HUES64 (cell line): ENCODE measurements around the gene MYO1D.

Experiments used
- H3K27ac ChIP-seq: 2 replicates; pipeline ENCODE4 v1.7.0; 2013; ENCODE audit warnings: low read depth, low read length, inconsistent platforms
- H3K27me3 ChIP-seq: 2 replicates; pipeline ENCODE4 v1.6.1; 2013; ENCODE audit warnings: mild to moderate bottlenecking, low read length; ENCODE audit not compliant: insufficient read depth
- H3K36me3 ChIP-seq: 2 replicates; pipeline ENCODE4 v1.6.1; 2013; ENCODE audit warnings: mild to moderate bottlenecking, low read length; ENCODE audit not compliant: insufficient read depth
- H3K4me1 ChIP-seq: 2 replicates; pipeline ENCODE4 v1.6.1; 2013; ENCODE audit warnings: mild to moderate bottlenecking, low read length, moderate library complexity; ENCODE audit not compliant: insufficient read depth
- H3K4me3 ChIP-seq: 2 replicates; pipeline ENCODE4 v1.5.1; 2013; ENCODE audit warnings: mild to moderate bottlenecking, low read length, moderate library complexity
- H3K9ac ChIP-seq: 2 replicates; pipeline ENCODE4 v1.6.1; 2013; ENCODE audit warnings: mild to moderate bottlenecking, low read depth, low read length
- H3K9me3 ChIP-seq: 2 replicates; pipeline ENCODE4 v1.6.1; 2013; ENCODE audit warnings: low read depth, low read length; ENCODE audit not compliant: insufficient read depth
- WGBS: fragments of 150-250, 120-280 bp; methylation state at CpG from one replicate; pipeline ENCODE4 v1.1.7; 2013; ENCODE audit warnings: missing lambda C conversion rate; 5-methylcytosine and 5-hydroxymethylcytosine counted together

The MYO1D gene

GRCh38 chr17:32854832-32855389, 22.0 kb downstream of the MYO1D start:
- Histone ChIP-seq H3K27ac (no peak overlapping the region), H3K9ac (no peak overlapping the region)
- 86% methylated on average over 5 of the region's 5 CpGs for WGBS

GRCh38 chr17:32854207-32854606, 22.7 kb downstream of the MYO1D start:
- Histone ChIP-seq H3K9ac (no peak overlapping the region), H3K9me3 (no peaks in the 10 kb centered on the region), H3K27me3 (no peaks in the 10 kb centered on the region), H3K4me1 (peaks cover 15% of the 10 kb centered on the region), H3K27ac (peak overlapping the region; percentile 52; the same call in 1 of the 2 replicates), H3K36me3 (no peaks in the 10 kb centered on the region), H3K4me3 (no peak overlapping the region)
- WGBS: 83% methylated on average over 1 of the region's 1 CpG

More at GRCh38 chr17:32854832-32855389, 22.0 kb downstream of the MYO1D start:
- Histone ChIP-seq H3K36me3 (no peaks in the 10 kb centered on the region), H3K4me1 (peaks cover 15% of the 10 kb centered on the region), H3K9me3 (no peaks in the 10 kb centered on the region), H3K27me3 (no peaks in the 10 kb centered on the region), H3K4me3 (no peak overlapping the region)

- H3K9me3 ChIP-seq: no peaks in the 10 kb centered on the region
- no peak overlapping the region for H3K4me3 ChIP-seq
- no peak overlapping the region for H3K27ac ChIP-seq
- no peaks in the 10 kb centered on the region for H3K36me3 ChIP-seq
- WGBS: 92% methylated on average over 3 of the region's 3 CpGs
- no peak overlapping the region for H3K9ac ChIP-seq
- H3K27me3 ChIP-seq: no peaks in the 10 kb centered on the region
- H3K4me1 ChIP-seq: peaks cover 15% of the 10 kb centered on the region
Measured at GRCh38 chr17:32852811-32853210, 24.1 kb downstream of the MYO1D start.

GRCh38 chr17:32849879-32850278, 27.0 kb downstream of the MYO1D start:
- Histone ChIP-seq H3K9ac (no peak overlapping the region), H3K4me1 (peaks cover 15% of the 10 kb centered on the region)
- WGBS: 91% methylated on average over 1 of the region's 1 CpG

GRCh38 chr17:32847977-32848376, 28.9 kb downstream of the MYO1D start:
- Histone ChIP-seq H3K4me1 (no peaks in the 10 kb centered on the region), H3K36me3 (no peaks in the 10 kb centered on the region), H3K27ac (no peak overlapping the region), H3K9ac (no peak overlapping the region), H3K9me3 (no peaks in the 10 kb centered on the region), H3K27me3 (no peaks in the 10 kb centered on the region), H3K4me3 (no peak overlapping the region)
- 89% methylated on average over 2 of the region's 2 CpGs for WGBS

More at GRCh38 chr17:32849879-32850278, 27.0 kb downstream of the MYO1D start:
- H3K36me3 ChIP-seq: no peaks in the 10 kb centered on the region
- H3K4me3 ChIP-seq: no peak overlapping the region
- no peaks in the 10 kb centered on the region for H3K9me3 ChIP-seq
- H3K27ac ChIP-seq: no peak overlapping the region
- H3K27me3 ChIP-seq: no peaks in the 10 kb centered on the region

- 85% methylated on average over 1 of the region's 1 CpG for WGBS
- H3K4me1 ChIP-seq: no peaks in the 10 kb centered on the region
- no peaks in the 10 kb centered on the region for H3K36me3 ChIP-seq
- no peaks in the 10 kb centered on the region for H3K27me3 ChIP-seq
- no peak overlapping the region for H3K27ac ChIP-seq
- no peak overlapping the region for H3K4me3 ChIP-seq
- H3K9ac ChIP-seq: no peak overlapping the region
- no peaks in the 10 kb centered on the region for H3K9me3 ChIP-seq
Measured at GRCh38 chr17:32846143-32846542, 30.8 kb downstream of the MYO1D start.

- WGBS: 91% methylated on average over 4 of the region's 4 CpGs
- no peak overlapping the region for H3K27ac ChIP-seq
Measured at GRCh38 chr17:32840241-32840640, 36.7 kb downstream of the MYO1D start.

GRCh38 chr17:32836527-32836926, 40.4 kb downstream of the MYO1D start:
- Histone ChIP-seq H3K27ac (no peak overlapping the region), H3K4me1 (no peaks in the 10 kb centered on the region)
- 100% methylated on average over 1 of the region's 2 CpGs for WGBS

More at GRCh38 chr17:32840241-32840640, 36.7 kb downstream of the MYO1D start:
- Histone ChIP-seq H3K9ac (no peak overlapping the region), H3K4me3 (no peak overlapping the region), H3K4me1 (no peaks in the 10 kb centered on the region), H3K9me3 (no peaks in the 10 kb centered on the region), H3K36me3 (no peaks in the 10 kb centered on the region), H3K27me3 (no peaks in the 10 kb centered on the region)

GRCh38 chr17:32835291-32835761, 41.6 kb downstream of the MYO1D start:
- Histone ChIP-seq H3K9me3 (no peaks in the 10 kb centered on the region), H3K9ac (no peak overlapping the region), H3K27ac (no peak overlapping the region), H3K4me3 (no peak overlapping the region), H3K27me3 (no peaks in the 10 kb centered on the region), H3K36me3 (no peaks in the 10 kb centered on the region), H3K4me1 (no peaks in the 10 kb centered on the region)
- WGBS: 97% methylated on average over 2 of the region's 2 CpGs

More at GRCh38 chr17:32836527-32836926, 40.4 kb downstream of the MYO1D start:
- Histone ChIP-seq H3K27me3 (no peaks in the 10 kb centered on the region), H3K4me3 (no peak overlapping the region), H3K9me3 (no peaks in the 10 kb centered on the region), H3K36me3 (no peaks in the 10 kb centered on the region), H3K9ac (no peak overlapping the region)

GRCh38 chr17:32834104-32834503, 42.8 kb downstream of the MYO1D start:
- Histone ChIP-seq H3K4me1 (no peaks in the 10 kb centered on the region), H3K9me3 (no peaks in the 10 kb centered on the region), H3K27me3 (no peaks in the 10 kb centered on the region), H3K4me3 (no peak overlapping the region), H3K27ac (no peak overlapping the region), H3K9ac (no peak overlapping the region), H3K36me3 (no peaks in the 10 kb centered on the region)
- 86% methylated on average over 1 of the region's 2 CpGs for WGBS

- H3K27me3 ChIP-seq: no peaks in the 10 kb centered on the region
- H3K4me3 ChIP-seq: no peak overlapping the region
- H3K36me3 ChIP-seq: no peaks in the 10 kb centered on the region
- H3K9me3 ChIP-seq: no peaks in the 10 kb centered on the region
- WGBS: 93% methylated on average over 4 of the region's 4 CpGs
- no peak overlapping the region for H3K27ac ChIP-seq
- no peaks in the 10 kb centered on the region for H3K4me1 ChIP-seq
- no peak overlapping the region for H3K9ac ChIP-seq
Measured at GRCh38 chr17:32833526-32833925, 43.4 kb downstream of the MYO1D start.

- Histone ChIP-seq H3K27me3 (no peaks in the 10 kb centered on the region), H3K4me3 (no peak overlapping the region), H3K27ac (no peak overlapping the region), H3K36me3 (no peaks in the 10 kb centered on the region), H3K9ac (no peak overlapping the region), H3K4me1 (no peaks in the 10 kb centered on the region), H3K9me3 (no peaks in the 10 kb centered on the region)
- 91% methylated on average over 5 of the region's 5 CpGs for WGBS
Measured at GRCh38 chr17:32833076-32833475, 43.8 kb downstream of the MYO1D start.
